Heart left ventricle (tissue), 13 donors: ENCODE data around the gene ERH.

ENCODE experiments used
- CTCF ChIP-seq, 12 donors: fragments of 200-600 bp; sonication (generic) in 4 of 12; IDR thresholded peaks; one replicate each; pipeline versions ENCODE4 v1.5.0 to v1.8.0; 2018 to 2022; ENCODE audit warnings: antibody characterized with exemption in 12 of 12, mild to moderate bottlenecking in 5 of 12
- POLR2A ChIP-seq, 2 donors: fragments of 450-650 bp; IDR thresholded peaks; one replicate each; pipeline ENCODE4 v1.6.1; 2017; ENCODE audit warnings: antibody characterized with exemption in 2 of 2, mild to moderate bottlenecking in 2 of 2, moderate library complexity in 2 of 2
- donor health status: ischemic (EF 13 %, LVEDD 7.1; RV severe dilation, severe dysfunction).
- donor health status: DM: no; HTN: yes; CAD: no.
- donor health status: DM: no; HTN: no; CAD: no.
- donor health status: ischemic (EF 25% LVEDD 6.9; RV normal size, moderate dysfunction).
- donor health status: ischemic (EF 25% LVEDD 5.7; RV mildly dilated, moderate dysfunction).
- donor health status: ischemic (EF 35%, LVEDD 5.7; RV mildly dilated, moderate dysfunction).
- donor health status: nonischemic (EF 11% LVEDD 7.7; RV severe dilation, severe dysfunction).
- donor health status: DM: yes; HTN: yes; CAD: no.
- donor health status: PGD.
- donor health status: ischemic (EF 29% LVEDD 5.4; RV normal size, mild dysfunction).
- donor health status: nonischemic (EF 23%, LVEDD 6.1; RV moderate dilation, normal function).

GRCh38 chr14:69354383-69355153 lies 43.5 kb downstream of the ERH start:
- TF ChIP-seq POLR2A (IDR thresholded peaks at IDR 0.05) (no peak), CTCF (IDR thresholded peaks at IDR 0.05) (no peak)
